GM21717 (cell line): ENCODE data around the gene MAMLD1.

Source experiments
- ATAC-seq: cut with Tn5 transposase; IDR thresholded peaks from one replicate; pipeline ENCODE4 v1.9.1; 2021; ENCODE audit warnings: mild to moderate bottlenecking, moderate library complexity; ENCODE audit not compliant: unreplicated experiment

Gene MAMLD1

GRCh38 chrX:150489359-150490015, 126.4 kb downstream of the MAMLD1 start:
- no peak for ATAC-seq

GRCh38 chrX:150495496-150495895, 132.4 kb downstream of the MAMLD1 start:
- ATAC-seq = no peak

GRCh38 chrX:150499240-150499639, 136.1 kb downstream of the MAMLD1 start:
- ATAC-seq = no peak

DNA sequence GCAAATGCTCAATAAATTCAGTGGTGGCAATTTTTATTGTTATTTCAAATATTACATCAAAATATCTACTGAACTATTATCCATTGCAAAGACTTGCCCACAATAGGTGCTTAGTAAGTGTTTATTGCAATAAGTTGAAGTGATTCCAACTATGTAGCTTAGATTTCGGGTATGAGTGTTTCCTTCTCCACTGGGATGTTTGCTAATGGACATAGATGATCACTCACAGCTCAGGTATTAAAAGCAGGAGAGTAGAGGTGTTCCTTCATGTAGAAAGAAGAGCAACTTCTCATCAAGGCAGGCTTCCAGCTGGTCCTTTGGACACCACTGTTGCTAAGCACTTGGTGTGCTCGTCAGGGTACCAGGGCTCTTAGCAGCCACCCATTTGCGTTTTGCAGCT, 139.0 kb downstream of the MAMLD1 start:
- ATAC-seq = no peak

GRCh38 chrX:150502979-150503897, 140.1 kb downstream of the MAMLD1 start:
- ATAC-seq = no peak

DNA sequence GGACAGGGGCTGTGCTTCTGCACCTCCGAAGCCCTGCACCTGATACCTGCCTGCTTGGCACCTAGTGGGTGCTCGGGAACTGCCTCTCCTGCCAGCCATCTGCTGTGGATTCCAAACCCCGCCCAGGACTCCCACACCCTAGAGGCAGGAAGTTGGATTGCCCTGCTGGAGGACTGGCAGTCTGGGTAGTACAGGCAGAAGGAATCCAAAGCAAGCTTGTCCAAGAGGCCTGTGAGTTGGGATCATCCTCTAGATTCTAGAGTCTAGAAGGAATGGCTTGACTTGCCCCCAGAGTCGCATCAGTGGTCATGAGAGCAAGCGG, 140.7 kb downstream of the MAMLD1 start:
- no peak for ATAC-seq

DNA sequence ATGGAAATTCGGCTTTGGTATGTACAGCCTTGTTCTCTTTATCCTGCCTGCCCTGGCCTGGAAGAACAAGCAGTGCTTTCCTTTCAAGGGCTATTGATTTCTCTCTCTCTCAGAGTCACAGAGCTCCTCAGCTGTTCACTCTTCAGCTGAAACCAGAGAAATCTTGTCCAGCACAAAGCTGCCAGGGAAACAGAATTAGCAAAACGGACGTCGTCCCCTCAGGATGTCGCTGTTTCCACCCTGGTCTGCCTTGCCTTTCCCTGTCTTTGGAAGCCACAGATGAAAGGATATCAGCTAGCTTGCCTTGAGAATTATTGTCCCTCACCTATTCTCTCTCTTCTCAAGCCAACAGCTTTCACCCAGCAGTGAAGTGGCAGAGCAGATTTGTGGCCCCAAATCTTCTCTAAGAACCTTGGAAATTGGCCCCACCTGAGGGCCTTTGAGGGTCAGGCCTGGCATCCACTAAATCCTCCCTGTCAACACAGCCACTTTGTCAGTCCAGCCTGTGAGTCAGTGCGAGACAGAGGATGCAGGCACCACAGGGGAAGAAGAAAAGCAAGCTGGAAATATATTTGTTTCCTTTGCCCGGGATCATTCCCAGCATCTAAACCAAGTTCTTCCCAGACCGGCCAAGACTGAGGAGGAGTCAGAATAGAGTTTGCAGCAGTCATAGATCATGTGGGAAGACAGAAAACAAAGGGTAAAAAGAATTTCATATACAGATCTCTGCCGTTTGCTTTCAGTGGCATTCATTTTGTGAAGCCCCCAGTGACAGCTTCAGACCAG, 141.5 kb downstream of the MAMLD1 start:
- no peak for ATAC-seq

- ATAC-seq = no peak
These were observed 142.9 kb downstream of the MAMLD1 start for GRCh38 chrX:150506020-150506419.

DNA sequence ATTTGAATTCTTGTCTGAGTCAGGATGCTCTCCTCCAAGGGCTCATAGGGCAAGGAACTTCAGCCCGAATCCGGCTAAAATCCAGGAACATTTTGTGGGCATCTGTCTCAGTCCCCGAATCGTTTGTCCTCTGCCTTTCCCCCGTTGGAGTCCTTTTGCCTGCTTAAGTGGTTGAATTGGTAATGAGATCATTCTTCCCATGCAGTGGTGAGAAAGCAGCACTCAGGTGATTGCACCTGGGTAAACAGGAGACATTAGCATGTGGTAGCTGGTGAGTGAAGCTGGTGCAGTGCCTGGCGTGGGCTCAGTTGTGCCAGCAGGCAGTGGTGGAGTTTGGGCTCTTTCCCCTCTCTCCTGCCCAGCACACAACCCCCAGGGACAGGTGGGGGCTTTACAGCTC, 143.4 kb downstream of the MAMLD1 start:
- ATAC-seq = no peak

DNA sequence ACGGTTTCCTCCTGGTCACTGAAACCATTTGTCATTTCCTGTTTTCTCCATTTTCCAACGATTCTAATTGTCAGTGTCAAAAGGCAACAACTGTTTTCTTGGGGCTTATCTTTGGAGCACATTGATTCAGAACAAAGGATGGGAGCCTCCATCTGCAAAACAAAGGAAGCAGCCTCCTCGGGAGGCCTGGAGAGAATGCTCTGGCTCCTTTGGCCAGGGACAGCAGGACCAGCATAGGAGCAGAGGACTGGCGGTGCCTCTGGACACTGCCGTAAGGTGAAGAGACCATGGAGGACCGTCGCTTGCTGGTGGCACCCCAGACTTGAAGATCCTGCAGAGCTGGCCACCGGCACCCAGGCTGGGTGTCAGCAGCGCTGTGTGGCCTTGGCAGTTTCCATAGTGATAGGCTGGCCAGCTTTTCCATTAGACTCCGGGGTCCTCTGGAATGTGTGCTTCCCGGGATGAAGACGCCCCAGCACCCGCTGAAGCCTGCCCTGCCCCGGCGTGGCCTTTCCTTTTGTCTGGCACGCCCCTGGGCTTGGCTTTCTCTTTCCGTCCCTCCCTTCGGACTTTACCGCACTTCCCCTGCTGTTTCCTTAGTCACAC, 144.2 kb downstream of the MAMLD1 start:
- no peak for ATAC-seq

DNA sequence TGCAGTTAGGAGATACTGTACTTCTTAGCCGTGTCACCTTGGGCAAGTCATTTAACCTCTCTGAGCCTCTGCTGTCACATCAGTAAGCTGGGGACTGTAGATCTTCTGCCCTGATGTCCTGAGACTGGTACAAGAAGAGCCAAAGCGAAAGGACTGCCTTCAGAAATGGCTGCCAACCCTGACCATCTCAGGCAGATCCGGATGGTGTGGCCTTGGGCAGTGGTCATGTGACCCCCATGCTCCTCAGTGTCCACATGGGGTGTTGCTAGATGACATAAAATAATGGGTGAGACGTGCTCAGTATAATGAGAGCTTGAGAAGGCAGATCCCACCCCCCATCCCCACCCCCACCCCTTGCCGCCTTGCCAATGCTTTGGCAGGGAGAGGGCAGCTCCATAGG, 144.9 kb downstream of the MAMLD1 start:
- ATAC-seq = no peak

GRCh38 chrX:150508451-150509367, 145.6 kb downstream of the MAMLD1 start:
- ATAC-seq = no peak

- no peak for ATAC-seq
These were observed 146.6 kb downstream of the MAMLD1 start for GRCh38 chrX:150509703-150510102.

DNA sequence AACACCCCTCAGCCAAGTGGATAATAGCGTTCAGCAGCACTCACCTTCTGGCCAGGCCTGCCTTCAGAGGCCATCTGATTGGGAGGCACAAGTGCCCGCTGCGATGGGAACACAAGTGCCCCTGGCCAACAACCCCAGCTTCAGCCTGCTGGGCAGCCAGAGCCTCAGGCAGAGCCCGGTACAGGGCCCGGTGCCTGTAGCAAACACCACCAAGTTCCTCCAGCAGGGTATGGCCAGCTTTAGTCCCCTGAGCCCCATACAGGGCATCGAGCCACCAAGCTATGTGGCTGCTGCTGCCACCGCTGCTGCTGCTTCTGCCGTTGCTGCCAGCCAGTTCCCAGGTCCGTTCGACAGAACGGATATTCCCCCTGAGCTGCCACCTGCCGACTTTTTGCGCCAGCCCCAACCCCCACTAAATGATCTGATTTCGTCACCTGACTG, 149.4 kb downstream of the MAMLD1 start:
- ATAC-seq = no peak

- ATAC-seq = no peak
These were observed 150.4 kb downstream of the MAMLD1 start for GRCh38 chrX:150513544-150513943.

DNA sequence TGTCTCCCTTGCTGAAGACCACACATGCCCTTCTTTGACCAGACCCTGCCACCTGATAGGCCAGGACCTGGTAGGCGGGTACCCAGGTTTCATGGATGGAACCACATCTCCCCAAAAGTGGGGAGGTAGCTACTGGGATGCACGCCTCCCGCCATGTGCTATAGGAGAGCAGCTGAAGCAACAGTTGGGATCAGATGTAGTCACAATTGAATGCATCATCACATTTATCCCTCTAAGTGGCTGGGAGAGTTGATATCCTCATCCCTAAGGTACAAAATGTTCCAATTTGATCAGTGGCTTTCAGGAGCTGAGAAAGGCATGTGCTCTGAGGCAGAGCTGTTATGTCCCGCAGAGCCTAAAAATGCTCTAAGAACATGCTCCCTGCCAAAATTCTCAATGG, 151.3 kb downstream of the MAMLD1 start:
- no peak for ATAC-seq

DNA sequence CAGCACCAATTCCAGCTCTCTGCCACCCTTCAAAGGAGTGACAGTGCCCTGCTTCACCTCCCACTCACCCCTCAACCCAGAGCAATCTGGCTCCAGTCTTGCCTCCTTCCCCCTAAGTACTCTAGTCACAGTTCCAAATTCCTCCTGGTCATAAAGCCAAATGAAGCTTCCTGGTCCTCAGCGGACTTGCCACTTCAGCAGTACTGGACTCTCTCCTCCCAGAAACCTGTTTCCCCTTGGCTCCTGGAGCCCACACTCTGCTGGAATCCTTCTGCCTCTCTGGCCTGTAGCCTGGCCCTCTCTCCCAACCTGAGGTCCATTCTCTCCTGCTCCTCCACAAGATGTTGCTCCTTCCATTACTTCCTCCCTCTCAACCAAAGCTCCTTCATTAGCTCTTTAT, 152.7 kb downstream of the MAMLD1 start:
- no peak for ATAC-seq

DNA sequence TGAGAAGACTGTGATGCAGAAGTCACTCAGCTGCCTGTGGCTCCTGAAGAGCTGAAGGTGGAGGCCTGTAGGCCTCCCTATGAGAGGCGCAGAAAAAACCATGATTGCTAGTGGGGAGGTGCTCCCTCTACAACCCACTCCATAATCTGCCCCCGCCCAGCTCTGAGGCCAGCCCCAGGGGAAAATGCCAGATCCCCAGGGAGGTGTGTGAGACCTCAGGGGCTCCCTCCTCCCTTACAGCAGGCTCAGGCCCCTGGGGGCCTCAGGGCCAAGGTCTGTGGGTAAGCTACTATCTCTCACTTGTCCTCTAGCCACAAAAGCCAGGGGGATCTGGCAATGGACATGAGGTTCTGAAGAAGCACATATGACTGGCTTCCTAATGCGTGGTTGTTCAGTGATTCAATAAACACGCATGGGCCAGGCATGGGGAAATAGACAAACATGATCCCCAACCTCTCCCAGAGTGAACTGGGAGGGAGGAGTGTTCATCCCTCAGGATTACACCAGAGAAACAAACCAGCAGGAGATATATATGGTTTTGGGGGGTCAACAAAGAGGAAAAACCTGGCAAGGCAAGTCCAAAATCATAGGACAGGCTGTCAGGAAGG, 154.3 kb downstream of the MAMLD1 start:
- no peak for ATAC-seq

DNA sequence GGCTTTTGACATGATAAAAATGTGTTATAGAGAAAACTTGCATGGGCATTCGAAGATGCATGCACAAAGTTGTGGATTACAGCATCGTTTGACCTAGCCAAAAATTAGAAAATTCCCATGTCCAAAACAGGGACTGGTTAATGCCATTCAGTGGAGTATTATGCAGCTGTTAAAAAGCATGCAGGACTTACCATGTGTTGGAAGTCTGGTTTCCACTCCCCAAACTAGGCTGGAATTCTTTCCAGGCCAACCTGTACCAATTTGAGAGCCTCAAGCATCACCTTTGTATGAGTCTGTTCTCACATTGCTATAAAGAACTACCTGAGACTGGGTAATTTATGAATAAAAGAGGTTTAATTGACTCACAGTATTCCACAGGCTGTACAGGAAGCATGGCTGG, 159.4 kb downstream of the MAMLD1 start:
- ATAC-seq = no peak
